ENCODE measurements around the gene PPARG. TPM values are rescaled to one million over a fixed set of nuclear protein-coding genes. Genes with fewer than 3 reads are reported as not detected.

Gene PPARG
- total RNA-seq, 1 donor from 2014 or later, result not detected

- DNase-seq (ENCODE audit: low read depth, low spot score), result no peak
- Mint-ChIP-seq H3K36me3 (ENCODE audit: low read depth) (peaks cover 2% of the 10 kb centered on the region), H3K27ac (ENCODE audit: unreplicated experiment) (no peak overlapping the region), H3K27me3 (ENCODE audit: low read depth) (peaks cover 15% of the 10 kb centered on the region), H3K4me1 (peaks cover 41% of the 10 kb centered on the region), H3K9me3 (no peaks in the 10 kb centered on the region), H3K4me3 (peak overlapping the region; percentile 96)
- TF ChIP-seq CTCF (conservative IDR thresholded peaks at IDR 0.05), result no peak
Measured at GRCh38 chr3:12483872-12484197, 195.0 kb downstream of the PPARG start.

Other genes starting within 250 kb of the PPARG start
- gene TIMP4, start 130.2 kb upstream of the PPARG start, total RNA-seq, result 0.75 and 1.1 TPM in 2 replicates
- 26.5 and 28.1 TPM in 2 replicates for gene TSEN2, start 195.4 kb downstream of the PPARG start, total RNA-seq